GM18909 (cell line): ENCODE measurements around the gene MORF4L1.
"Not testable (repeated sequence)": the region's sequence is repeated elsewhere in the genome, so short reads cannot be mapped to it uniquely, and the experiment has no call there.

ENCODE experiments used
- ATAC-seq: cut with Tn5 transposase; IDR thresholded peaks from one replicate; pipeline ENCODE4 v1.9.1; 2021; ENCODE audit warnings: mild to moderate bottlenecking; ENCODE audit not compliant: unreplicated experiment, poor library complexity

MORF4L1 gene

GRCh38 chr15:78872155-78872971 is at the start of gene MORF4L1:
Gene MORF4L1, plus strand, starts transcription at chr15:78872890. Its CDS starts 128 bp downstream, at chr15:78873018.
- peak; percentile 82 for ATAC-seq

GRCh38 chr15:78828920-78829319 is 43.8 kb upstream of the MORF4L1 start:
- ATAC-seq = no peak

GRCh38 chr15:78830514-78831228 is 42.0 kb upstream of the MORF4L1 start:
- no peak for ATAC-seq

- ATAC-seq = no peak
Measured at GRCh38 chr15:78831229-78832207, 41.2 kb upstream of the MORF4L1 start.

GRCh38 chr15:78836333-78836732 is 36.4 kb upstream of the MORF4L1 start:
- ATAC-seq = no peak

GRCh38 chr15:78837131-78837530 is 35.6 kb upstream of the MORF4L1 start:
- ATAC-seq = no peak

GRCh38 chr15:78837543-78837942 is 35.1 kb upstream of the MORF4L1 start:
- no peak for ATAC-seq

GRCh38 chr15:78838489-78838888 is 34.2 kb upstream of the MORF4L1 start:
- no peak for ATAC-seq

- ATAC-seq = not testable (repeated sequence)
Measured at GRCh38 chr15:78839151-78839550, 33.5 kb upstream of the MORF4L1 start.

- ATAC-seq = no peak
Measured at GRCh38 chr15:78840661-78841375, 31.9 kb upstream of the MORF4L1 start.

- ATAC-seq = no peak
Measured at GRCh38 chr15:78841376-78841706, 31.3 kb upstream of the MORF4L1 start.

GRCh38 chr15:78841891-78842290 is 30.8 kb upstream of the MORF4L1 start:
- ATAC-seq = no peak

- no peak for ATAC-seq
Measured at GRCh38 chr15:78842519-78842918, 30.2 kb upstream of the MORF4L1 start.

GRCh38 chr15:78846906-78847305 is 25.8 kb upstream of the MORF4L1 start:
- ATAC-seq = not testable (repeated sequence)

GRCh38 chr15:78847387-78847906 is 25.2 kb upstream of the MORF4L1 start:
- ATAC-seq = not testable (repeated sequence)

GRCh38 chr15:78850352-78850751 is 22.3 kb upstream of the MORF4L1 start:
- ATAC-seq = no peak

GRCh38 chr15:78850941-78851755 is 21.5 kb upstream of the MORF4L1 start:
- ATAC-seq = no peak

- no peak for ATAC-seq
Measured at GRCh38 chr15:78853500-78853899, 19.2 kb upstream of the MORF4L1 start.

- no peak for ATAC-seq
Measured at GRCh38 chr15:78854833-78855372, 17.8 kb upstream of the MORF4L1 start.
